Stimulated activated CD8-positive, alpha-beta memory T cell treated with anti-CD3 and anti-CD28 coated beads, Interleukin-15, amount 100 ng/mL, for 48 hours (primary cell): Measurements from ENCODE around the gene LDB2.
"Not testable (repeated sequence)": the region's sequence is repeated elsewhere in the genome, so short reads cannot be mapped to it uniquely, and the experiment has no call there.

ENCODE experiments used
- DNase-seq, 2 donors: peaks; one replicate each; pipeline ENCODE4 v3.0.0-alpha.2; 2020; ENCODE audit warnings: low read depth in 2 of 2

Gene LDB2

DNA sequence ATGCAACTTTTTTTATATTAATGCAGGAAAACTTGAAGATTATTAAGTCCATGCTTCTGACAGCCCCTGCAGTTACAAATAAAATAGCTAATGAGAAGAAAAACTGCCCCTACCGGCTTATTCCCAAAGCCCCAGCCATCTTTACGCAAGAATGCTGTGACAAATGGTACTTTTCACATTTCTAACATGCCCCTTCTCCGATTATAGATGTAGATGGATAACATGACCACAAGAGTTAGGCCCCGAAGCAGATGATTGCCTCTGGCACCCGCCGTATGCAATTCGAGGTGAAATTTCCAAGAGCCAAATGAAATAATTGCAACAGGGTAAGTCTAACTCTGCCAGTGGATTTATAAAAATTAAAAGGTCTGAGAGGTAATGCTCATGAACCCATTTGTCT, 352.8 kb downstream of the LDB2 start:
- DNase-seq = no peak

DNA sequence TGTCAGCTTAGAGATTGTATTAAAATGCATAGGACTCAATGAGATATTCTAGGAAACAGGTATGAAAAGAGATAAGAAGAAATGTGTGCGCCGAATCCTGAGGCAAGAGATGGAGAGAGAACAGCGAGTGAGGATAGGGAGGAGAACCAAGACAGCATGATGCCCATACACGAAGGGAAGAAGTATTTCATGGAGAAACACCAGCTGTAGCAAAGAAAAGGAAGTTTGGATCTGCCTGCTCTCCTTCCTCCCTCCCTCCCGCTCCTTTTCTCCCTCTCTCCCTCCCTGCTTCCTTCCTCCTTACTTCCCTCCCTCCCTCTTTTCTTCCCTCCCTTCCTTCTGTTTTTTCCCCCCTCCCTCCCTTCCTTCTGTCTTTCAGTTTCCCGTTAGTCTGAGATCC, 353.6 kb downstream of the LDB2 start:
- DNase-seq = no peak

DNA sequence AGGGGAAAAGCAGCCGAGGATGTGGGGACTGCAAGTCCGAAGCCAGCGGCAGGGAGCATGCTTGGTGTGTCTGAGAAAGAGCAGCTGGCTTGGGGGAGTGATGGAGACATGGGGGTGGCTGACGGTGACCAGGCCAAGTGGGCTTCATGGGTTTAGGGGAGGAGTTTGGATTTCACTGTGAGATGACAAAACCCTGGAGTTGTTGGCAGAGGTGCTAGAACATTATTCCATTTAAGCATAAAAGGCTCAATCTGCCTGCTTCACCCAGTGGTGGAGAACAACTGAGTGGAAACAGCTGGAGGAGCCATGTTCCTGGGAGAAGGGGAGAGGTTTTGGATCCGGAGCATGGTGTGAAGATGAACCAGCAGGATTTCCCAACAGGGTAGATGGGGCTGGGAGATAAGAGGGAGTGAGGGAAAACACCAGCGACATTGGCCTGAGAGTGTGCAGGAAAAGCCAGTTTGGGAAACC, 354.2 kb downstream of the LDB2 start:
- DNase-seq = no peak

GRCh38 chr4:16537926-16538325, 360.5 kb downstream of the LDB2 start:
- no peak for DNase-seq

DNA sequence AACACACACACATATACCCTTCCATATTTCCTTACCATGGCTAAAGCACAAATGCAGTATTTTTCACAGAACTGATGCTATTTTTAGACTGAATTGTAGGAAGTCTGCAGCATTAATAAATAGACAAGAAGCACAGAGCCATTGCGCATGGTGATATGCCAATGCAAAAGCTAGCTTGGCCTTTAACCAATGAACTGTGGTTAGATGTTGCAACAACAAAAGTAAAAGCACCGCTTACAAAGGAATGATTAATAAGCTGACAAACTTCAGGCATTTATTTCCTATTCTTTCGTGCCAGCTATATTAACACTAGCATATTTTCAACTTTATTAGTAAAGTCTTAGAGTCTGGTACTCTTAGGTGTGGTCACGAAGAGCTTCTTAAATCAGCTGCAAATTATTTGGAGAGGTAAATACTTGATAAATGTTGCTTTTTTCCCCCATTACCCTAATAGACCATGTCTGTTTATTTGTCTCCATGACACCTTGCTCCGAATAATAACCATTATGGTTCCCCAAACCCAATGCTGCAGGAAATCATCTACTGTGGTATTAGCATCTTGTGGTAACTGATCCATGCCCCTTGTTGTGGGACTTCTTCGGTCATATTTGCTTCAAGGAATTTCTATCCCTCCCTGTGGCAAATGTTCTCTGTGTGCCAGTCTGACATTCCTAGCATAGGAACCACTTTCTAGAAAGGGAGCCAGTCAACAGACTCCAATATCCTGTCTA, 366.0 kb downstream of the LDB2 start:
- no peak for DNase-seq

DNA sequence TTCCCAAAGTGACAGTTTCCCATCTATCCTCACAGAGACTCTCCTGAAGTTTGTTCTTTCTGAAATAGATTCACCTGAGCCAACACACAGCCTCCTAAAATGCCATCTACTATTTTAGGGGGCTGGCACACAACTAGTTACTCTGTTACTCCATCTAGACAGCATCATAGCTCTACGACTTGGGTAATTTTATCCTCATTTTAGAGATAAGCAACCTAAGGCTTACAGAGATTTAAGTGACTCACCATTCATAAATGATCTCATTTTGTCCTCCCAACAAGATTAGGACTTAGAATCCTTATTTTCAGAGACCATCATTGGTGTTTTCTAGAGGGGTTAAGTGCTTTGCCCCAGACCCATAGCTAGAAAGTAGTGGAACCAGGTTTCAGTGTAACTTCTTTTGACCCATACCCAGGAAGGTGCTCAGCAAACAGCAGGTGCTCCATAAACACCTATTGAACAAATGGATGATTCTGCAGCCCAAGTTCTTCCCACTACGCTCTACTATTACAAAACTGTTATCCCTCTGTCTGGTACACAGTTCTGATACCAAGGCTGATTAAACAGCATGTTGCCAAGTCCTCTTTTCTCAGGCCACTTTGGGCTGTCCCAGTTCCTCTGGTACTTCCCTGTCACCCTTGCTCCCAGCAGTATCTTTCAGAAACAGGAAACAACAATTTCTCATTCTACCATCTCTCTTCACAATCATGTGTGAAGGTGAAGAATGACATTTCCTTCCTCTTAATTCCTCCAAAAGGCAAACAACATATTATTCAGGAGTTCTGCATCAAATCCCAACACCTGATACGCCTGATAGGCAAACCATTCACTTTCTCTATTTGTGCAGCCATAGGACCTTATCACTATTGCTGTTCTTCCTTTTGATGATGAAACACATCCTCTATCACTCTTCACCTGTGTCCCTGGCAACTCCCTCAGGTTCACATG, 367.5 kb downstream of the LDB2 start:
- DNase-seq = no peak

GRCh38 chr4:16524911-16525554, 373.4 kb downstream of the LDB2 start:
- DNase-seq = no peak

- no peak for DNase-seq
Observed at GRCh38 chr4:16524406-16524805, 374.0 kb downstream of the LDB2 start.

GRCh38 chr4:16523526-16523925, 374.9 kb downstream of the LDB2 start:
- not testable (repeated sequence) for DNase-seq

DNA sequence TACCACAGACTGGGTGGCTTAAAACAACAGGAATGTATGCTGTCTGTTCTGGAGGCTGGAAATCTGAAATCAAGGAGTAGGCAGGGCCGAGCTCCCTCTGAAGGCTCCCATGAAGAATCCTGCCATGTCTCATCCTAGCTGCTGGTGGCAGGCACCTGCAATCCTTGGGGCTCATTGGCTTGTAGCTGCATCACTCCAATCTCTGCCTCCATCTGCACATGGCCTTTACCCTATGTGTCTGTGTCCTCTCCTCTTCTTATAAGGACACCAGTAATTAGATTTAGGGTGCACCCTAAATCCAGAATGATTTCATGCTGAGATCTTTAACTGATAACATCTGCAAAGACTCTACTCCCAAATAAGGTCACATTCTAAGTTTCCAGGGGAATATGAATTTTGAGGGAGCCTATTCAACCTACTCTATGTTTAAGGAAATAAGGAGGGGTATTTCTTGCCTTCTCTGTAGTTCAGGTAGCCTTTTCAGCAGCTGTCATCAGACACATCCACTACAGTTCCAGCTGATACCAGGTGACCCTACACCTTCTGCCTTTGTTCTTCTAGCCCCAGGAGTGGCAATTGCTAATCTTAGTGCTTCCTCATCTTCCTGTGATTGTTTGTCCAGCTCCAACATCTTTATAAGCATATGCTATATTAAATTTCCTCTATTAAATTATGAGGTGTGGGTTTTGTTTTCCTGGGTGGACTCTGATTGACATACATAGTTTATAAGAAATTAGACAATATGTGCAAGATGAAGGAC, 377.1 kb downstream of the LDB2 start:
- DNase-seq = no peak

GRCh38 chr4:16516796-16517439, 381.5 kb downstream of the LDB2 start:
- DNase-seq = no peak

- DNase-seq = no peak
Observed at GRCh38 chr4:16513876-16514275, 384.6 kb downstream of the LDB2 start.

DNA sequence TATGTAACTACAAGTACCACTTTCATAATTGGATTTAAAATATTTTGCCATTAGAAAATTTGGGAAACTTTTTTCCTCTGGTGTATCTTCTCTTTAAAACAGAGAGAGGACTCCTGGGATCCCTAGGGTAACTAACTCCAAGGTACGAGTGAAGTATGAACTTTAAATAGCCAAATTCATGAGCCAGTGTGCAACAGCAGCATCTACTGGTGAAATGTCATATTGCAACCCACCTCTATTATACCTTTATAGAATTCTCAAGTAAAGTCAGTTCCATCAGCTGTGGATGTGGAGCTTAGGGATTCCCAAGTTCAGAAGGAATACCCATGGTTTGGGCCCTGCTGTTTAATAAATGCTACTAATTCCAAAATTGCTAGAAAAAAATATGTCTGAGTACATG, 389.5 kb downstream of the LDB2 start:
- no peak for DNase-seq

DNA sequence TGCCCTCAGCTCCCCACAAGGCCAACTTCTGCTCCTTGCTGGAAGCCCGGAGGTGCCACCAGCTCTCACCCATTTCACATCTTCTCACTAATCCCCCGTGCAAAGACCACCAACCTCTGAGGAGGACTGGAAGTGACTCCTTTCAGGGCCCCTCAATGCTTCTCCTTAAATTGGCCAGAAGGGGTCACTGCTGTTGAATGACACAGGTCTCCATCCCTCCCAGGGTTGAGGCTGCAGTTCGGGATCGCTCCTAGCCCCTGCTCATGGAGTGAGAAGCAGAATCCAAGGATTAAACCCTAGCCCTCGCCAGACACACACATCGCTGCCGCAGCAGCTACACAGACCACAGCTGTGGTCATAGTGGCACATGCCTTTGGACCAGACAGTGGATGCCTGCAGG, 392.7 kb downstream of the LDB2 start:
- DNase-seq = no peak

DNA sequence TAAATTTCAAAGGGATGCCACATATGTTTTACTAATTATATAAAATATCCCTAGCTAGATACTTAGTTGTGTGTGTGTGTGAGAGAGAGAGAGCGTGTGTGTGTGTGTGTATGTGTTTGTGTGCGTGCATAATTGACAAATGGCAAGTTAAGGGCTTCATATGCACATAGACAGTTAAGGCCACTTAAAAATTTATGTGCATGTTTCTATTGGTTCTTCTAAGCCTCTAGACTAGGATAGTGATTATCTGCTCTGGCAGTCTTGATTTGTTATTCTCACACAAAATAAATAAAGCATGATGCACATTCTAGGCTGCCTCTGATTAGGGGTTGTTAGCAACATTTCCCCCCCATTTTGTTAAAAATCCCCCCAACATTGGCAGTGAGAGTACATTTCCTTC, 393.2 kb downstream of the LDB2 start:
- DNase-seq = no peak

- no peak for DNase-seq
Observed at GRCh38 chr4:16503421-16504100, 394.9 kb downstream of the LDB2 start.

- no peak for DNase-seq
Observed at GRCh38 chr4:16498978-16499377, 399.5 kb downstream of the LDB2 start.

GRCh38 chr4:16496501-16496900, 401.9 kb downstream of the LDB2 start:
- DNase-seq = no peak

- no peak for DNase-seq
Observed at GRCh38 chr4:16492872-16493271, 405.6 kb downstream of the LDB2 start.

GRCh38 chr4:16489226-16489625, 409.2 kb downstream of the LDB2 start:
- DNase-seq = no peak

DNA sequence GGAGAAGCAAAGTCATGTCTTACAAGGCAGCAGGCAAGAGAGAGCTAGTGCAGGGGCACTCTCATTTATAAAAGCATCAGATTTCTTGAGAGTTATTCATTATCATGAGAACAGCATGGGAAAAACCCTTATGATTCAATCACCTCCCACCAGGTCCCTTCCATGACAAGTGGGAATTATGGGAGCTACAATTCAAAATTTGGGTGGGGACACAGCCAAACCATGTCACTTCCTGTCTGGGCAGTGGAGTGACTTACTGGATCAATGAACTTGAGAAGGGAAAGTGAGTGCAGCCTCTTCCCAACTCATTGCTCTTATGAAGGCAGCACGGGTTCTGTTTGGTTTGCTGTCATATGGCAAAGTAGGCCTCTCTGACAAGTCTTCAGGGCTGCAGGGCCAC, 410.4 kb downstream of the LDB2 start:
- DNase-seq = no peak
